Measurements from ENCODE around the gene PLAGL2.

Gene PLAGL2

DNA sequence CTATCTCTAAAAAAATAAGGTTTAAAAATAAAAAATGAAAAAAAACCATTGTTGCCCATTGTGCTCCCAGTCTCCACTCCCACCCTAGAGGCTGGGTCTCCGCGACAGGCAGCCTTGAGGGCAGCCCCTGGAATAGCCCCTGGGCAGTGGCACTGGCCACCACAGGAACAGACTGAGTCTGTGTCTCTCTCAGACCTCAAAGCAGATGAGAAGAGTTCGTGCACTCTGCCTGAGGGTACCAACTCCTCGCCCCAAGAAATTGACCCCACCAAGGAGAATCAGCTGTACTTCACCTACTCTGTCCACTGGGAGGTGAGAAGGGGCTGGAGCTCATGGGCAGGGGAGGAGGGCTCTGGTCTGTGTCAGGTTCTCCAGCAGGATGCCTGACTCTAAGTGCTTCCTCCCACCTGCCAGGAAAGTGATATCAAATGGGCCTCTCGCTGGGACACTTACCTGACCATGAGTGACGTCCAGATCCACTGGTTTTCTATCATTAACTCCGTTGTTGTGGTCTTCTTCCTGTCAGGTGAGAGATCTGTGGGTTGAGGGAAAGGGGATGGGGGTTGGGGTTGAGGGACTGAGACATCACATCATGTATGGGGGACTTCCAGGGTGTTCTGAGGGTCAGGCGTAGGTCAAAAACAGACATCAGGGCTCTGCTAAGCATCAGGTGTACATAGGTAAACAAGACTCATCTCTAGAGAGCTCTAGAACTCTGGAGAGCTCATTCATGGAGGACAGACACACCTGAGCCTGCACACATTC is 62.5 kb downstream of the PLAGL2 start:
- no peak for DNase-seq

DNA sequence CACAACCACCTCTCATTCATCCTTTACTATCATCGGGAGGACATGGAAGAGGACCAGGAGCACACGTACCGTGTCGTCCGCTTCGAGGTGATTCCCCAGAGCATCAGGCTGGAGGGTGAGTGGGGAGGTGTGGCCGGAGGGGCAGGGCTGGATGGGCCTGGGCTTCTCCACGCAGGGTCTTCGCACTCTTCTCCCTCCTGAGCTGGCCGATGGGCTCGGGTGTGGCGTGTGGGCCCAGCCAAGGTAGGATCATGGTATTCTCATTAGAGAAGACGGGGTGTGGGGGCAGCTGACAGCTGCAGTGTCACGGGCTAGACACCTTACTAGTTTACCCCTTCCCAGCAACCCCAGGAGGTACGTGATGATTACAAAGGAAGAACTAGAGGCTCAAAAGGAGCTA is 64.6 kb downstream of the PLAGL2 start:
- DNase-seq = no peak
